ENCODE results near the gene SMARCA4. TPM values are rescaled to one million over a fixed set of nuclear protein-coding genes. Genes with fewer than 3 reads are reported as not detected.

SMARCA4 gene
- total RNA-seq, 1 experiment from 2014 or later = 261 TPM

GRCh38 chr19:11035441-11036377 is 74.9 kb downstream of the SMARCA4 start:
- H3K36me3 Mint-ChIP-seq (ENCODE audit: insufficient read depth in 1 of 3, low read depth in 3 of 3) = peaks cover 57 to 88% (median 87%) of the 10 kb centered on the region in 3 experiments; a peak in 6 of 7 replicates
- no peak overlapping the region for H3K4me3 Mint-ChIP-seq
- no peak overlapping the region for H3K56ac ChIP-seq (ENCODE audit: insufficient read length, low read depth, low read length)
- H3K27me3 ChIP-seq (ENCODE audit: insufficient read depth, low read length) = no peaks in the 10 kb centered on the region
- H3K27ac ChIP-seq (ENCODE audit: insufficient read length, low read depth, low read length) = no peak overlapping the region
- no peaks in the 10 kb centered on the region for H3K23me2 ChIP-seq (ENCODE audit: insufficient read length, low read depth, low read length, poor library complexity, severe bottlenecking)
- no peak overlapping the region for H3K23ac ChIP-seq (ENCODE audit: insufficient read length, low read depth, low read length)
- H3K9me3 ChIP-seq (ENCODE audit: control insufficient read depth, low read depth, low read length) = no peaks in the 10 kb centered on the region
- no peak overlapping the region for H2BK5ac ChIP-seq (ENCODE audit: insufficient read length, low read length)
- H2AK5ac ChIP-seq (ENCODE audit: insufficient read length, low read length) = no peak overlapping the region
- H3K79me1 ChIP-seq (ENCODE audit: insufficient read depth, low read depth, low read length, poor library complexity, severe bottlenecking) = no peaks in the 10 kb centered on the region
- no peaks in the 10 kb centered on the region for H4K20me1 ChIP-seq (ENCODE audit: control insufficient read depth, insufficient read depth, insufficient read length)
- no peak overlapping the region for H2BK120ac ChIP-seq (ENCODE audit: low read depth, low read length, poor library complexity, severe bottlenecking)
- no peak overlapping the region for H4K91ac ChIP-seq (ENCODE audit: insufficient read length, low read depth, low read length)
- no peak overlapping the region for H2BK15ac ChIP-seq (ENCODE audit: low read depth, low read length)
- H4K8ac ChIP-seq (replicated peaks; ENCODE audit: insufficient read length, low read depth, low read length) = no peak overlapping the region
- H3K14ac ChIP-seq (ENCODE audit: insufficient read depth, low read length) = no peak overlapping the region
- H3K27ac Mint-ChIP-seq = peak overlapping the region; percentile 32 to 67 (median 57); a peak in 2 of 7 replicates
- no peak overlapping the region for H4K5ac ChIP-seq (ENCODE audit: insufficient read length, low read depth, low read length)
- H2AFZ ChIP-seq (ENCODE audit: low read length) = no peak overlapping the region
- no peaks in the 10 kb centered on the region for H3K79me2 ChIP-seq (ENCODE audit: insufficient read depth, low read length)
- peak; percentile 92 for DNase-seq
- H3T11ph ChIP-seq (ENCODE audit: low read length) = no peak overlapping the region
- peak; percentile 91 for TF ChIP-seq CTCF (conservative IDR thresholded peaks at IDR 0.05)
- H2BK12ac ChIP-seq (ENCODE audit: insufficient read length, low read depth, low read length) = no peak overlapping the region
- H3K4me2 ChIP-seq (ENCODE audit: insufficient read depth, insufficient read length, low read length) = no peak overlapping the region
- no CpG with 5 or more reads among the region's 15 CpGs for WGBS (ENCODE audit: extremely low coverage, insufficient read length, low lambda C conversion rate)
- H3K27me3 Mint-ChIP-seq (ENCODE audit: low read depth) = no peaks in the 10 kb centered on the region; the same call in 1 of the 2 replicates
- H3K4me1 ChIP-seq (ENCODE audit: insufficient read depth, low read length) = no peaks in the 10 kb centered on the region
- H3K9me3 Mint-ChIP-seq = no peaks in the 10 kb centered on the region; a peak in 1 of 5 replicates
- H3K4ac ChIP-seq (ENCODE audit: low read depth, low read length) = no peak overlapping the region
- no peak overlapping the region for H3K9ac ChIP-seq (ENCODE audit: extremely low read depth, insufficient read length, low read length)
- no peak overlapping the region for H2BK20ac ChIP-seq (ENCODE audit: low read depth, low read length, poor library complexity, severe bottlenecking)
- H3K18ac ChIP-seq (ENCODE audit: insufficient read length, low read depth, low read length) = no peak overlapping the region
- no peaks in the 10 kb centered on the region for H3K4me1 Mint-ChIP-seq
